ENCODE data around the gene BTG2. TPM values are rescaled to one million over a fixed set of nuclear protein-coding genes. Genes with fewer than 3 reads are reported as not detected.

BTG2 gene
- total and polyA plus RNA-seq, 2 experiments from 2014 or later, result 6.3 to 9.1 TPM

DNA sequence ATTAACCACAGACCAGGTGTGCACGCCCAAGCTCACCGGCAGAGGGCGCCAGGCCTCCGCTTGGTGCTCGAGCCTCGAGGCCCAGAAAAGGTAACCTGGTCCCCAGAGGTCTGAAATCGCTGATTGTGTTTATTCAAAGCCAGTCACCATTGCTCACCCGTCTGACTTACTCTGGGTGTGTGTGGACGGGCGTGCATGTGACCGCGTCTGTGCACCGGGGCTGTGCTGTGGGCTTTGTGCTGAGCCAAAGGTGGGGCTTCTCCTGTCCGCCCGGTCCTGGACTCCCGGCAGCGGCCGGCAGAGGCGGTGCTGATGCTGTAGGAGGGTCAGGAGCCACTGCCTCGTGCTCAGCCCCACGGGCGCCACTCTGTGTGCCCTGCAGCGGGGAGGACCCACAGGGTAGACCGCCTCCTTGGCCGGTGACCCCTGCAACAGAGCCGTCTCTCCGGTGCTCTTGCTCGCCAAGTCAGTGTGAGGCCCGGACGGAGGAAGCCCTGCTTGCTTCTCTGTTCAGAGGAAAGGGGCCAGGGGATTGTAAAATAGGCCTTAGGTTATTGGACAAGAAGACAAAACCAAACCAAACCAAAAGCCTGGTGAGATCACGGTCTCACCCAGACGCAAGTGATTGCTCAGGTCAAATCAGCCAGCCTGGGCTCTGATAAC is 32.0 kb upstream of the BTG2 start:
- Mint-ChIP-seq H3K4me3 (peak overlapping the region; percentile 69), H3K27me3 (ENCODE audit: insufficient read depth, low read depth, poor library complexity) (peaks cover 33% of the 10 kb centered on the region), H3K27ac (no peak overlapping the region), H3K9me3 (no peaks in the 10 kb centered on the region), H3K36me3 (ENCODE audit: low read depth) (no peaks in the 10 kb centered on the region), H3K4me1 (peaks cover 13% of the 10 kb centered on the region; the same call in 1 of the 3 replicates)
- H4K20me1 ChIP-seq (replicated peaks; ENCODE audit: insufficient read depth), result no peaks in the 10 kb centered on the region
- H3K27me3 ChIP-seq (ENCODE audit: insufficient read depth), result peaks cover 29% of the 10 kb centered on the region
- no peak for TF ChIP-seq EZH2phosphoT487 (IDR thresholded peaks at IDR 0.05; ENCODE audit: unreplicated experiment)
- peak; percentile 14; the same call in 1 of the 2 replicates for TF ChIP-seq CREB1 (CRISPR knock-in tag; IDR thresholded peaks at IDR 0.05; ENCODE audit: low read depth)
- no peak for TF ChIP-seq POLR2AphosphoS5 (IDR thresholded peaks at IDR 0.05; ENCODE audit: low read depth)
- TF ChIP-seq, protein P1, sequence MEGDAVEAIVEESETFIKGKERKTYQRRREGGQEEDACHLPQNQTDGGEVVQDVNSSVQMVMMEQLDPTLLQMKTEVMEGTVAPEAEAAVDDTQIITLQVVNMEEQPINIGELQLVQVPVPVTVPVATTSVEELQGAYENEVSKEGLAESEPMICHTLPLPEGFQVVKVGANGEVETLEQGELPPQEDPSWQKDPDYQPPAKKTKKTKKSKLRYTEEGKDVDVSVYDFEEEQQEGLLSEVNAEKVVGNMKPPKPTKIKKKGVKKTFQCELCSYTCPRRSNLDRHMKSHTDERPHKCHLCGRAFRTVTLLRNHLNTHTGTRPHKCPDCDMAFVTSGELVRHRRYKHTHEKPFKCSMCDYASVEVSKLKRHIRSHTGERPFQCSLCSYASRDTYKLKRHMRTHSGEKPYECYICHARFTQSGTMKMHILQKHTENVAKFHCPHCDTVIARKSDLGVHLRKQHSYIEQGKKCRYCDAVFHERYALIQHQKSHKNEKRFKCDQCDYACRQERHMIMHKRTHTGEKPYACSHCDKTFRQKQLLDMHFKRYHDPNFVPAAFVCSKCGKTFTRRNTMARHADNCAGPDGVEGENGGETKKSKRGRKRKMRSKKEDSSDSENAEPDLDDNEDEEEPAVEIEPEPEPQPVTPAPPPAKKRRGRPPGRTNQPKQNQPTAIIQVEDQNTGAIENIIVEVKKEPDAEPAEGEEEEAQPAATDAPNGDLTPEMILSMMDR (conservative IDR thresholded peaks at IDR 0.05; ENCODE audit: low read depth in 2 of 2), result peak; percentile 97 to 99
- TF ChIP-seq STAT1 (IDR thresholded peaks at IDR 0.05; ENCODE audit: unreplicated experiment), result no peak
- no peak for TF ChIP-seq ZNF331 (CRISPR knock-in tag; IDR thresholded peaks at IDR 0.05; ENCODE audit: low read depth)
- TF ChIP-seq ZNF114 (CRISPR knock-in tag; IDR thresholded peaks at IDR 0.05), result no peak
- no peak for TF ChIP-seq NANOG (IDR thresholded peaks at IDR 0.05; ENCODE audit: borderline replicate concordance)
- no peak for TF ChIP-seq JUNB (IDR thresholded peaks at IDR 0.05; ENCODE audit: unreplicated experiment)
- TF ChIP-seq, protein P2, sequence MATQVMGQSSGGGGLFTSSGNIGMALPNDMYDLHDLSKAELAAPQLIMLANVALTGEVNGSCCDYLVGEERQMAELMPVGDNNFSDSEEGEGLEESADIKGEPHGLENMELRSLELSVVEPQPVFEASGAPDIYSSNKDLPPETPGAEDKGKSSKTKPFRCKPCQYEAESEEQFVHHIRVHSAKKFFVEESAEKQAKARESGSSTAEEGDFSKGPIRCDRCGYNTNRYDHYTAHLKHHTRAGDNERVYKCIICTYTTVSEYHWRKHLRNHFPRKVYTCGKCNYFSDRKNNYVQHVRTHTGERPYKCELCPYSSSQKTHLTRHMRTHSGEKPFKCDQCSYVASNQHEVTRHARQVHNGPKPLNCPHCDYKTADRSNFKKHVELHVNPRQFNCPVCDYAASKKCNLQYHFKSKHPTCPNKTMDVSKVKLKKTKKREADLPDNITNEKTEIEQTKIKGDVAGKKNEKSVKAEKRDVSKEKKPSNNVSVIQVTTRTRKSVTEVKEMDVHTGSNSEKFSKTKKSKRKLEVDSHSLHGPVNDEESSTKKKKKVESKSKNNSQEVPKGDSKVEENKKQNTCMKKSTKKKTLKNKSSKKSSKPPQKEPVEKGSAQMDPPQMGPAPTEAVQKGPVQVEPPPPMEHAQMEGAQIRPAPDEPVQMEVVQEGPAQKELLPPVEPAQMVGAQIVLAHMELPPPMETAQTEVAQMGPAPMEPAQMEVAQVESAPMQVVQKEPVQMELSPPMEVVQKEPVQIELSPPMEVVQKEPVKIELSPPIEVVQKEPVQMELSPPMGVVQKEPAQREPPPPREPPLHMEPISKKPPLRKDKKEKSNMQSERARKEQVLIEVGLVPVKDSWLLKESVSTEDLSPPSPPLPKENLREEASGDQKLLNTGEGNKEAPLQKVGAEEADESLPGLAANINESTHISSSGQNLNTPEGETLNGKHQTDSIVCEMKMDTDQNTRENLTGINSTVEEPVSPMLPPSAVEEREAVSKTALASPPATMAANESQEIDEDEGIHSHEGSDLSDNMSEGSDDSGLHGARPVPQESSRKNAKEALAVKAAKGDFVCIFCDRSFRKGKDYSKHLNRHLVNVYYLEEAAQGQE (IDR thresholded peaks at IDR 0.05; ENCODE audit: unreplicated experiment), result no peak
- TF ChIP-seq, protein P3, sequence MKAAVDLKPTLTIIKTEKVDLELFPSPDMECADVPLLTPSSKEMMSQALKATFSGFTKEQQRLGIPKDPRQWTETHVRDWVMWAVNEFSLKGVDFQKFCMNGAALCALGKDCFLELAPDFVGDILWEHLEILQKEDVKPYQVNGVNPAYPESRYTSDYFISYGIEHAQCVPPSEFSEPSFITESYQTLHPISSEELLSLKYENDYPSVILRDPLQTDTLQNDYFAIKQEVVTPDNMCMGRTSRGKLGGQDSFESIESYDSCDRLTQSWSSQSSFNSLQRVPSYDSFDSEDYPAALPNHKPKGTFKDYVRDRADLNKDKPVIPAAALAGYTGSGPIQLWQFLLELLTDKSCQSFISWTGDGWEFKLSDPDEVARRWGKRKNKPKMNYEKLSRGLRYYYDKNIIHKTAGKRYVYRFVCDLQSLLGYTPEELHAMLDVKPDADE (IDR thresholded peaks at IDR 0.05), result no peak
- peak overlapping the region; percentile 98 for H2AFZ ChIP-seq
- H3K4me1 ChIP-seq (ENCODE audit: insufficient read depth), result peaks cover 11% of the 10 kb centered on the region; the same call in 1 of the 2 replicates
- DNase-seq (ENCODE audit: low spot score) (peak; percentile 87), ATAC-seq (peak; percentile 80)
- no peaks in the 10 kb centered on the region for H3K9me2 ChIP-seq (ENCODE audit: insufficient read depth)
- no peak overlapping the region for H3K27ac ChIP-seq (ENCODE audit: low read depth)
- no peaks in the 10 kb centered on the region for H3F3A ChIP-seq (replicated peaks; ENCODE audit: low read depth)
- peak overlapping the region; percentile 92 for H3K4me2 ChIP-seq
- peak overlapping the region; percentile 67 for H3K4me3 ChIP-seq
- H3K79me2 ChIP-seq (replicated peaks; ENCODE audit: insufficient read depth), result no peaks in the 10 kb centered on the region
- no peaks in the 10 kb centered on the region for H3K36me3 ChIP-seq (ENCODE audit: insufficient read depth)
